MCF 10A (cell line): Measurements from ENCODE around the gene NECAB2. TPM values are rescaled to one million over a fixed set of nuclear protein-coding genes. Genes with fewer than 3 reads are reported as not detected.

ENCODE experiments used
- Bru-seq: library from RNA; stranded (reverse); fragments of 400-500 nt; gene quantifications from one replicate; lab custom pipeline; 2021; lab: Mats Ljungman, UMichigan
- BruChase-seq, 2 experiments: library from RNA; stranded (reverse); fragments of 400-500 nt; gene quantifications; one replicate each; lab custom pipeline; 2021; lab: Mats Ljungman, UMichigan
- BruUV-seq: library from RNA; stranded (reverse); fragments of 400-500 nt; replicated peaks from 2 replicates; lab custom pipeline; 2021; lab: Mats Ljungman, UMichigan
- CTCF ChIA-PET: fragments of 300-600 bp; sonication (Branson Sonifier 250); formaldehyde crosslinking; extraction: SDS; loops from one replicate; lab custom pipeline; 2021; ENCODE audit warnings: antibody characterized with exemption, inconsistent platforms; lab: Yijun Ruan, JAX
- POLR2A ChIA-PET: fragments of 300-600, 350-650 bp; sonication (Branson Sonifier 250); formaldehyde crosslinking; extraction: SDS; loops from one replicate; lab custom pipeline; 2020; ENCODE audit warnings: antibody characterized with exemption, inconsistent platforms; lab: Yijun Ruan, JAX
- DNase-seq: peaks from one replicate; pipeline ENCODE4 v3.0.0-alpha.2; 2018; ENCODE audit not compliant: unreplicated experiment
- H3K27ac Mint-ChIP-seq: one replicate; pipeline ENCODE4 v1.8.0; 2022; ENCODE audit warnings: mild to moderate bottlenecking, low read depth, mixed read lengths; ENCODE audit not compliant: unreplicated experiment
- H3K27me3 Mint-ChIP-seq: one replicate; pipeline ENCODE4 v1.8.0; 2022; ENCODE audit warnings: mixed read lengths; ENCODE audit not compliant: insufficient read depth, unreplicated experiment
- H3K36me3 Mint-ChIP-seq: one replicate; pipeline ENCODE4 v1.8.0; 2022; ENCODE audit warnings: mild to moderate bottlenecking, moderate library complexity, mixed read lengths; ENCODE audit not compliant: insufficient read depth, unreplicated experiment
- H3K4me1 Mint-ChIP-seq: one replicate; pipeline ENCODE4 v1.8.0; 2022; ENCODE audit warnings: mixed read lengths; ENCODE audit not compliant: insufficient read depth, unreplicated experiment
- H3K4me3 Mint-ChIP-seq: one replicate; pipeline ENCODE4 v1.8.0; 2022; ENCODE audit warnings: mild to moderate bottlenecking, moderate library complexity, mixed read lengths; ENCODE audit not compliant: unreplicated experiment
- H3K9me3 Mint-ChIP-seq: one replicate; pipeline ENCODE4 v1.8.0; 2022; ENCODE audit warnings: mixed read lengths; ENCODE audit not compliant: unreplicated experiment
- intact Hi-C: fragments of 100-400 bp; cut with micrococcal nuclease; formaldehyde crosslinking; loops from 2 replicates; pipeline ENCODE4 v1.14.1; 2022
- long read RNA-seq: library from polyadenylated mRNA; stranded (forward); transcript quantifications from one replicate; pipeline ENCODE4 v2.0.0, GENCODE V29; 2022
- total RNA-seq: library from RNA; stranded (reverse); gene quantifications from 2 replicates; pipeline ENCODE4 v1.2.3, GENCODE V29; 2022
- TF ChIP-seq, protein P1 (sequence below): fragments of 200-600 bp; IDR thresholded peaks from one replicate; pipeline ENCODE4 v1.8.0; 2022; ENCODE audit warnings: antibody characterized with exemption, mild to moderate bottlenecking; ENCODE audit not compliant: unreplicated experiment

NECAB2 gene
- total RNA-seq (2.3 and 3.6 TPM in 2 replicates), Bru-seq, nascent RNA (percentile 22 among the genes with signal in this experiment), BruChase-seq, experiment 1, labeled RNA remaining after a 6-hour chase (percentile 25 among the genes with signal in this experiment), BruChase-seq, experiment 2, labeled RNA remaining after a 2-hour chase (percentile 23 among the genes with signal in this experiment)
- long read RNA-seq, partial matches to known transcripts: 1 of 2 reads
- long read RNA-seq, other reads (novel, unspliced or antisense): 0 of 2 reads

GRCh38 chr16:83967838-83968305 is at the start of gene NECAB2:
Gene NECAB2 (plus strand): TSS chr16:83968244. CDS start chr16:83968649, 405 bp downstream.
- ChIA-PET POLR2A (no interaction called here), CTCF (no interaction called here)
- Mint-ChIP-seq H3K4me1 (peaks cover 6% of the 10 kb centered on the region), H3K27ac (no peak within 1 kb of the TSS), H3K36me3 (peaks cover 7% of the 10 kb centered on the region), H3K4me3 (peak within 1 kb of the TSS; percentile 69), H3K27me3 (peaks cover 10% of the 10 kb centered on the region), H3K9me3 (no peaks in the 10 kb centered on the region)
- TF ChIP-seq, protein P1, sequence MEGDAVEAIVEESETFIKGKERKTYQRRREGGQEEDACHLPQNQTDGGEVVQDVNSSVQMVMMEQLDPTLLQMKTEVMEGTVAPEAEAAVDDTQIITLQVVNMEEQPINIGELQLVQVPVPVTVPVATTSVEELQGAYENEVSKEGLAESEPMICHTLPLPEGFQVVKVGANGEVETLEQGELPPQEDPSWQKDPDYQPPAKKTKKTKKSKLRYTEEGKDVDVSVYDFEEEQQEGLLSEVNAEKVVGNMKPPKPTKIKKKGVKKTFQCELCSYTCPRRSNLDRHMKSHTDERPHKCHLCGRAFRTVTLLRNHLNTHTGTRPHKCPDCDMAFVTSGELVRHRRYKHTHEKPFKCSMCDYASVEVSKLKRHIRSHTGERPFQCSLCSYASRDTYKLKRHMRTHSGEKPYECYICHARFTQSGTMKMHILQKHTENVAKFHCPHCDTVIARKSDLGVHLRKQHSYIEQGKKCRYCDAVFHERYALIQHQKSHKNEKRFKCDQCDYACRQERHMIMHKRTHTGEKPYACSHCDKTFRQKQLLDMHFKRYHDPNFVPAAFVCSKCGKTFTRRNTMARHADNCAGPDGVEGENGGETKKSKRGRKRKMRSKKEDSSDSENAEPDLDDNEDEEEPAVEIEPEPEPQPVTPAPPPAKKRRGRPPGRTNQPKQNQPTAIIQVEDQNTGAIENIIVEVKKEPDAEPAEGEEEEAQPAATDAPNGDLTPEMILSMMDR: peak; percentile 86
- intact Hi-C loops: loop anchor here (1.0 kb wide), 1 partner anchor 97 kb away; no protein-coding TSS in a partner anchor
- no TSS peak for BruUV-seq
- peak; percentile 23 for DNase-seq

GRCh38 chr16:83920894-83921491 is 47.1 kb upstream of the NECAB2 start:
- H3K27ac Mint-ChIP-seq: no peak overlapping the region
- DNase-seq: no peak
- TF ChIP-seq, protein P1: no peak
- POLR2A ChIA-PET: no interaction called here
- no peak overlapping the region for H3K4me3 Mint-ChIP-seq
- intact Hi-C loops: no loop called here
- no TSS peak for BruUV-seq
- no peaks in the 10 kb centered on the region for H3K27me3 Mint-ChIP-seq
- peaks cover 12% of the 10 kb centered on the region for H3K36me3 Mint-ChIP-seq
- CTCF ChIA-PET: no interaction called here
- no peaks in the 10 kb centered on the region for H3K4me1 Mint-ChIP-seq
- peaks cover 9% of the 10 kb centered on the region for H3K9me3 Mint-ChIP-seq

DNA sequence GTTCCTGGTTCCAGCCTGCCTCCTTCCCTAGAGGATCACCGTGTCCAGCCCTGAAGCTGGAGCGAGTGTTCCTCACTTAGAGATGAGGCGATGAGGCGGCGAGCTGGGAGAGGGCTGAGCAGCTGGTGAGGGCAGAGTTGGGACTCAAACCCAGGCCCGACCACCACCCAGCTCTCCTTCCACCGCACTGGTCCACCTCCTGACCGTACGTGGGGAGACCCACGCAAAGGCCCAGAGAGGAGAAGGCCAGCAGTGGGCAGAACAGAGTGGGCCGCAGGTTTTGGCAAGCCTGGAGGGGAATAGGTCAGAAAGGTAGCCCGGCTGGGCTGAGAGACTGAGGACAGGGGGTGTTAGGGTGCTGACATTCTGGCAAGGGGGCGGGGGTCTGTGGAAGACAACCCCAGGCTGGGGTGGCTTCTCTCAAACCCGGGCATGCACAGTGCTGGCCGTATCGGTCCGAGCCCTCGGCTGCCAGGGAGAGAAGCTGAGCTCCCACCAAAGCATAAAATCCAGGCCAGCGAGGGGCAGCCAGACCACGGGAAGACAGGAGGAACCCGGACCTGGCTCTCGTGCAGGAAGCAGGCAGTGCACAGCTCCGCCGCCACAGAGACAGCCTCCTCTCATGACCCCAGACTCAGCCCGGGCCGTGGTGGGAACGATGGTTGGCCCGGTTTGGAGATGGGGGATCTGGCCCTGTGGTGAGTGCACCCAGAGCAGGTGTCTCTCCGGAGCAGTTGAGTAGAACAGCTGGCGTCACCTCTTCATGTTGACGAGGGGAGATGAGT is 44.3 kb upstream of the NECAB2 start:
- Mint-ChIP-seq H3K9me3 (peaks cover 5% of the 10 kb centered on the region), H3K4me1 (peaks cover 5% of the 10 kb centered on the region), H3K36me3 (peaks cover 21% of the 10 kb centered on the region), H3K27me3 (no peaks in the 10 kb centered on the region), H3K27ac (no peak overlapping the region), H3K4me3 (no peak overlapping the region)
- no peak for DNase-seq
- TF ChIP-seq, protein P1: no peak
- ChIA-PET POLR2A (no interaction called here), CTCF (interaction anchor here (0.5 to 4.1 kb wide), 6 partner anchors 11 to 382 kb away, joined by 3 to 15 read pairs (median 4); no protein-coding TSS in a partner anchor)
- BruUV-seq: no TSS peak
- intact Hi-C loops: no loop called here
